ENCODE results near the gene ANKRD44. TPM values are rescaled to one million over a fixed set of nuclear protein-coding genes. Genes with fewer than 3 reads are reported as not detected.

ANKRD44 gene
- total and polyA plus RNA-seq, 7 donors = 0.35 to 9.3 (median 1.7) TPM

- no peak overlapping the region for H3K27ac ChIP-seq
- no peaks in the 10 kb centered on the region for H3K27me3 ChIP-seq (ENCODE audit: insufficient read depth in 3 of 3, low read length in 2 of 3)
- ATAC-seq (no peak), DNase-seq (no peak)
- peaks cover 21% of the 10 kb centered on the region for H3K4me1 ChIP-seq
- TF ChIP-seq CTCF (IDR thresholded peaks at IDR 0.05) = no peak
- no peaks in the 10 kb centered on the region for H3K9me3 ChIP-seq
- intact Hi-C loops (cut with DNase I) = no loop called here
- H3K36me3 ChIP-seq (ENCODE audit: insufficient read depth in 1 of 2, low read depth in 1 of 2) = no peaks in the 10 kb centered on the region
- WGBS, 3 donors = 74 to 86% (median 82%) methylated on average over 5 of the region's 5 CpGs
- no peak overlapping the region for H3K4me3 ChIP-seq
These were observed 32.8 kb downstream of the ANKRD44 start for GRCh38 chr2:197277794-197278193.

GRCh38 chr2:197276156-197276555, 34.4 kb downstream of the ANKRD44 start:
- Histone ChIP-seq H3K27me3 (ENCODE audit: insufficient read depth in 3 of 3, low read length in 2 of 3) (no peaks in the 10 kb centered on the region), H3K9me3 (no peaks in the 10 kb centered on the region), H3K4me3 (no peak overlapping the region), H3K36me3 (ENCODE audit: insufficient read depth in 1 of 2, low read depth in 1 of 2) (no peaks in the 10 kb centered on the region), H3K27ac (no peak overlapping the region), H3K4me1 (peaks cover 15% of the 10 kb centered on the region)
- DNase-seq = no peak
- intact Hi-C loops (cut with DNase I) = no loop called here
- ATAC-seq = no peak
- no peak for TF ChIP-seq CTCF (IDR thresholded peaks at IDR 0.05)
- WGBS, 3 donors = 97 to 100% (median 100%) methylated on average over 2 of the region's 2 CpGs

GRCh38 chr2:197274937-197275336, 35.6 kb downstream of the ANKRD44 start:
- no peak overlapping the region for H3K4me3 ChIP-seq
- H3K9me3 ChIP-seq = no peaks in the 10 kb centered on the region
- no peak for DNase-seq
- WGBS, 3 donors = 98 to 100% (median 100%) methylated on average over 3 of the region's 3 CpGs
- peaks cover 15% of the 10 kb centered on the region for H3K4me1 ChIP-seq
- no peaks in the 10 kb centered on the region for H3K27me3 ChIP-seq (ENCODE audit: insufficient read depth in 3 of 3, low read length in 2 of 3)
- no peak for ATAC-seq
- no peak overlapping the region for H3K27ac ChIP-seq
- TF ChIP-seq CTCF (IDR thresholded peaks at IDR 0.05) = no peak
- no peaks in the 10 kb centered on the region for H3K36me3 ChIP-seq (ENCODE audit: insufficient read depth in 1 of 2, low read depth in 1 of 2)
- intact Hi-C loops (cut with DNase I) = loop anchor here in 1 of 2 donors (5.0 kb wide), 1 partner anchor 32 kb away; no protein-coding TSS in a partner anchor

- Histone ChIP-seq H3K9me3 (no peaks in the 10 kb centered on the region), H3K4me1 (peaks cover 14% of the 10 kb centered on the region), H3K27me3 (ENCODE audit: insufficient read depth in 3 of 3, low read length in 2 of 3) (no peaks in the 10 kb centered on the region), H3K36me3 (ENCODE audit: insufficient read depth in 1 of 2, low read depth in 1 of 2) (no peaks in the 10 kb centered on the region), H3K27ac (no peak overlapping the region), H3K4me3 (no peak overlapping the region)
- ATAC-seq = no peak
- DNase-seq = no peak
- WGBS, 3 donors = 40 to 62% (median 46%) methylated on average over 6 of the region's 6 CpGs
- no peak for TF ChIP-seq CTCF (IDR thresholded peaks at IDR 0.05)
- intact Hi-C loops (cut with DNase I) = loop anchor here in 1 of 2 donors (5.0 kb wide), 1 partner anchor 33 kb away; no protein-coding TSS in a partner anchor
These were observed 36.2 kb downstream of the ANKRD44 start for GRCh38 chr2:197274349-197274748.

GRCh38 chr2:197273485-197273884, 37.1 kb downstream of the ANKRD44 start:
- H3K4me3 ChIP-seq = no peak overlapping the region
- no peaks in the 10 kb centered on the region for H3K36me3 ChIP-seq (ENCODE audit: insufficient read depth in 1 of 2, low read depth in 1 of 2)
- TF ChIP-seq CTCF (IDR thresholded peaks at IDR 0.05) = no peak
- H3K27ac ChIP-seq = peak overlapping the region; percentile 37
- ATAC-seq (peak; percentile 99 to 100 (median 100)), DNase-seq (peak; percentile 72 to 90)
- intact Hi-C loops (cut with DNase I) = loop anchor here in 1 of 2 donors (5.0 kb wide), 1 partner anchor 34 kb away; no protein-coding TSS in a partner anchor
- WGBS, 3 donors = 11 to 22% (median 13%) methylated on average over 4 of the region's 4 CpGs
- peaks cover 5% of the 10 kb centered on the region for H3K4me1 ChIP-seq
- no peaks in the 10 kb centered on the region for H3K27me3 ChIP-seq (ENCODE audit: insufficient read depth in 3 of 3, low read length in 2 of 3)
- H3K9me3 ChIP-seq = no peaks in the 10 kb centered on the region
